BLaER1 (cell line): ENCODE measurements around the gene C6orf136.
A peak's percentile ranks its signal among the peaks of the same experiment; 100 is the strongest.

Experiments
- H3K27ac ChIP-seq: shearing (Covaris generic); formaldehyde crosslinking; 2 replicates; pipeline ENCODE4 v1.8.1; 2022
- H3K27me3 ChIP-seq: shearing (Covaris generic); formaldehyde crosslinking; 2 replicates; pipeline ENCODE4 v1.8.1; 2022
- H3K36me3 ChIP-seq: shearing (Covaris generic); formaldehyde crosslinking; 2 replicates; pipeline ENCODE4 v1.8.1; 2022
- H3K4me1 ChIP-seq: shearing (Covaris generic); formaldehyde crosslinking; 2 replicates; pipeline ENCODE4 v1.8.1; 2022
- H3K4me2 ChIP-seq: shearing (Covaris generic); formaldehyde crosslinking; 2 replicates; pipeline ENCODE4 v1.8.1; 2022
- H3K4me3 ChIP-seq: shearing (Covaris generic); formaldehyde crosslinking; 2 replicates; pipeline ENCODE4 v1.8.1; 2022
- H3K9ac ChIP-seq: shearing (Covaris generic); formaldehyde crosslinking; 2 replicates; pipeline ENCODE4 v1.8.1; 2022
- H3K9me3 ChIP-seq: shearing (Covaris generic); formaldehyde crosslinking; 2 replicates; pipeline ENCODE4 v1.8.1; 2022
- H4K20me1 ChIP-seq: shearing (Covaris generic); formaldehyde crosslinking; 2 replicates; pipeline ENCODE4 v1.8.1; 2022
- Cebpa-rat ChIP-seq: shearing (Covaris generic); IDR thresholded peaks from 2 replicates; pipeline ENCODE4 v1.8.1; 2022

C6orf136 gene

DNA sequence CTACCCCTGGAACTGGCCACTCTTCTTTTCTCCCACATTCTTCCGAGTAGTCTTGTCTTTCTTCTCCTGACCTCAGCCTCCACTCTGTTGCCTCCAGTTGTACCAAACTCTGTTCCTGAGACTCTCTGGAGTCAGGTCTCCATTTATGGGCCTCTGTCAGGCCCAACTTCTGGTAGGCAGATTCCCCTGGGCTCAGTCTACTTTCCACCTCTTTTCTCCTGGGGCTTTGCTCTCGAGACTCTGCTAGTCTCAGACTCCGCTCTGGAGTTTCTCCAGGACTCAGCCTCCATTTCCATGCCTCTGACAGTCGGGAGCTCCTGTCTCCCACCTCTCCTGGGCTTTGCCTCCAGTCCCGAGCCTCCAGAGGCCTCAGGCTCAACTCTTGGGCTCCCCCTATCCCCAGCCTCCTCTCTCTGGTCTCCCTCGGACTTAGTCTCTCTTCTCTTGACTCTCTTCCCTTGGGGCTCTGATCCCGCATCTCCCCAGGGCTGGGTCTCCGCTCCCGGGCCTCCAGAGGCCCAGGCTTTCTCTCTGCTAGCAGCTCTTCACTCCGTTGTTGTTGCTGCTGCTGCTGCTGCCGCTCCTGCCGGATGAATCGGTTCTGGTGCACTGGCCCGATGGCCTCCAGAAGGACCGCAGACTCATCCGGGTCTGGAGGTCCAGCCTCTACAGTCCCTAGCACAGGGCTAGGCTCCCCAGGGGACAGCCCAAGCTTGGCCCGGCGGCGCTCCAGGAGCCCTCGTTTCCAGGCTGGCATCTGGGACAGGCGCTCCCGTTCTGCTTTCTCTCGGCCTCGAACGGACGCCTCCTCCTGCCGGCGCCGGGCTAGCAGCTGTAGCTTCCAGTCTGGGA, 38.5 kb downstream of the C6orf136 start:
- no peak for TF ChIP-seq Cebpa-rat
- H3K27me3 ChIP-seq, result no peaks in the 10 kb centered on the region
- H4K20me1 ChIP-seq, result peaks cover 41% of the 10 kb centered on the region
- peak overlapping the region; percentile 86 for H3K4me2 ChIP-seq
- H3K36me3 ChIP-seq, result peaks cover 24% of the 10 kb centered on the region
- peak overlapping the region; percentile 100 for H3K9ac ChIP-seq
- no peaks in the 10 kb centered on the region for H3K9me3 ChIP-seq
- H3K4me3 ChIP-seq, result peak overlapping the region; percentile 91
- peaks cover 33% of the 10 kb centered on the region for H3K4me1 ChIP-seq
- peak overlapping the region; percentile 100 for H3K27ac ChIP-seq

DNA sequence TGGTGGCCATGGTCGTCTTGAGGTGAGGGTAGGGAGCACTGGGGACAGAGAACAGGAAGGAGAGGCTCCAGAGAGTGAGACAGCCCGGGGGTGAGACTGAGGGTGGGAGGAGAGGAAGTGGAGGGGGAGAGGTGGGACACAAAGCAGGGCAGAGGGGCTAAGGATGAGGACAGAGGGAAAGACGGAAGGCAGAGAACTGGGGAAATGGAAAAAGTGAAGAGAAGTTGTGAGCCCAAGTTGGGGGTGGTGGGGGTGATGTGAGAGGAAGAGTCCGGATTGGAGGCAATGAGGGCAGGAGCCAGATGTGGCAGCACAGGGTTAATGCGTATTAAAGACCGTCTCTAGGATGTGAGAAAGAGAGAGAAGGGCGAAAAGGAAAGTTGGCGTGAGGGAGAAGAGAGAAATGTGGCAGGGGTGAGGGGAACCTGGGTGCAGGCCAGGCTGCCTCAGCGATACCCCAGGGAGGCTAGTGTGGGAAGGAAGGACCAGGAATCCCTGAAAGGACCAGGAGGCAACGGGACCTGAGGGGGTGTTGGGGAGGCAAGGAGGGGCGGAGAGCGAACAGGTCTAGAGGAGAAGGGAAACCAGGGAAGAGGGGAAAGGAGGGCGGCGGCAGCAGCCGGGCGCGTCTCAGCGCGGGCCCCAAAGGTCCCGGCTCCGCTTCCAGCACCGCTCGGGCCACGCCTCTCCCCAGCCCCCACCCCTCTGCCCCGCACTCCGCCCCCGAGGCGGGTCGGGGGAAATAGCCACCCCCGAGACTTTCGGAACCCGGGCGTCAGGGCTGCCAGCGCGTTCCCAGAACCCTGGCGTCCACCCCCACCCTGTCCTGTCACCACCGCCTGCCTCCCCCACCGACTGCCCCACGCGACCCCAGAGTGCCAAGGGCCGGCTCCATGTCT, 39.3 kb downstream of the C6orf136 start, which contains the start of gene PPP1R18:
Gene PPP1R18, minus strand, starts transcription at position 637 of the 899 bp plus-strand sequence. Its CDS starts 627 bp downstream, at position 10.
- H3K36me3 ChIP-seq, result peaks cover 16% of the 10 kb centered on the region
- peaks cover 33% of the 10 kb centered on the region for H4K20me1 ChIP-seq
- H3K27ac ChIP-seq, result peak within 1 kb of the TSS; percentile 100
- no peaks in the 10 kb centered on the region for H3K27me3 ChIP-seq
- H3K9me3 ChIP-seq, result no peaks in the 10 kb centered on the region
- peaks cover 26% of the 10 kb centered on the region for H3K4me1 ChIP-seq
- TF ChIP-seq Cebpa-rat, result no peak
- peak within 1 kb of the TSS; percentile 91 for H3K4me3 ChIP-seq
- H3K9ac ChIP-seq, result peak within 1 kb of the TSS; percentile 100
- H3K4me2 ChIP-seq, result peak within 1 kb of the TSS; percentile 100

GRCh38 chr6:30686908-30687658, 40.1 kb downstream of the C6orf136 start:
- peak overlapping the region; percentile 100 for H3K4me2 ChIP-seq
- H3K27ac ChIP-seq, result peak overlapping the region; percentile 100
- H3K4me1 ChIP-seq, result peaks cover 30% of the 10 kb centered on the region

DNA sequence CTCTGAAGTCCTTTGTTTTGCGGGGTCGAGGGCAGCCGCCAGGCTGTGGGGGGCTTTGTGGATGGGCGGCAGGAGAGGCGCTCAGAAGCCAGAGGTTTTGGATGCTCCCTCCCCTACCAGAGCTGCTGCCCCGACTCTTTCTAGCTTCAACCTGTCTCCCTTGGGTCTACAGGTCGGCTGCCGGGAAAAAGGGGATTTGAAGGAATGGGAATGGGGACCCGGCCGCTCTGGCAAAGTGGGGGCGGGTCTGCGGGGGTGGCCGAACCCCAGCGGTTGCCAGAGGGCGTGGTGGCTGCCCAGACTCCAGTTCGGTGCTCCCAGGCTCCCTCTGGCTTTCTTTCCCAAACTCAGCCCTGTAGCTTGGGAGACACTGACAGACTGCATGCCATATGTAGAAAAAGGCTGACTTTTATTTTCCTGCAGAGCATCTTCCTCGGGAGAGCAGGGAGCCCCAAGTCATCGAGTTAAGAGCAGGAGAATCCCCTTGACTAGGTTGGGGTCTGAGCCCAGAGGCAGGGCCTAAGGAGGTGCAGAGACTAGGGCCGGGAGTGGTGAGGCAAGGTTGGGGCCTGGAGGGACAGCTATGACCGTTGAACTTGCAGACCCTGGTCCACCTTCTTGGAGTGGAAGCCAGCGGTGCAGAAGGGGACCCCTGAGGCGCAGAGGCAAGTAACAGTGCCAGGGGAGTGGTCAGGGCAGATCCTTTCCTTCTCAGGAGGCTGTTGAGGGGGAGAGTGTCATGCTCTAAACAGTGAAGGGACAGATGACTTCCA, 40.9 kb downstream of the C6orf136 start:
- Histone ChIP-seq H3K27me3 (no peaks in the 10 kb centered on the region), H3K9ac (peak overlapping the region; percentile 100), H4K20me1 (peaks cover 21% of the 10 kb centered on the region; the same call in 1 of the 2 replicates), H3K4me3 (peak overlapping the region; percentile 91), H3K27ac (peak overlapping the region; percentile 100), H3K36me3 (peaks cover 10% of the 10 kb centered on the region), H3K9me3 (no peaks in the 10 kb centered on the region), H3K4me1 (peaks cover 34% of the 10 kb centered on the region), H3K4me2 (peak overlapping the region; percentile 100)
- no peak for TF ChIP-seq Cebpa-rat

More at GRCh38 chr6:30686908-30687658, 40.1 kb downstream of the C6orf136 start:
- H3K4me3 ChIP-seq, result peak overlapping the region; percentile 91
- no peak for TF ChIP-seq Cebpa-rat
- H4K20me1 ChIP-seq, result peaks cover 24% of the 10 kb centered on the region
- peak overlapping the region; percentile 100 for H3K9ac ChIP-seq
- H3K9me3 ChIP-seq, result no peaks in the 10 kb centered on the region
- H3K36me3 ChIP-seq, result peaks cover 10% of the 10 kb centered on the region
- H3K27me3 ChIP-seq, result no peaks in the 10 kb centered on the region

DNA sequence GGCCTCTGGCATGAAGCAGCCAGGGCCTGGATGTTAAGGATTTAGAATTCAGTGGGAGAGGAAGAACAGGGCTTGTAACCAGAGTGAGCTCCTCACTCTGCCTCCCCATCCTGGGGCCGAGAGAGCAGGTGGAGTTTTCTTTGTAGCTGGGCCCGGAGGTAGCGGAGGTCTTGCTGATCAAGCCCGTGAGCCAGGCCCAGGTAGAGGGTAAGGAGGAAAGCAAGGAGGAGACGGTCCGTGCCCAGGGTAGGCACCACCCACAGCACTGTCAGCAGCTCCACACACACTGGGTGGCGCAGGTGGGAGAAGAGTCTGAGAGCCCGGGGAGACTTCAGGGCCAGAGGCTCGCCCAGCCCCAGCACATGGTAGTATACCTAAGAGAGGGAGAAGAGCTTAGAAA, 41.6 kb downstream of the C6orf136 start:
- Histone ChIP-seq H4K20me1 (peaks cover 15% of the 10 kb centered on the region; the same call in 1 of the 2 replicates), H3K4me3 (peak overlapping the region; percentile 91), H3K27me3 (no peaks in the 10 kb centered on the region)

GRCh38 chr6:30689022-30689865, 42.3 kb downstream of the C6orf136 start:
- peak overlapping the region; percentile 100 for H3K9ac ChIP-seq

More for the DNA sequence above, 41.6 kb downstream of the C6orf136 start:
- Histone ChIP-seq H3K36me3 (peaks cover 7% of the 10 kb centered on the region), H3K27ac (peak overlapping the region; percentile 100), H3K9ac (peak overlapping the region; percentile 100), H3K9me3 (no peaks in the 10 kb centered on the region), H3K4me2 (peak overlapping the region; percentile 100), H3K4me1 (peaks cover 34% of the 10 kb centered on the region)
- TF ChIP-seq Cebpa-rat, result no peak

GRCh38 chr6:30689985-30690384, 43.1 kb downstream of the C6orf136 start:
- Histone ChIP-seq H3K4me2 (peak overlapping the region; percentile 100), H3K4me3 (peak overlapping the region; percentile 91), H3K27ac (peak overlapping the region; percentile 100), H3K4me1 (peaks cover 34% of the 10 kb centered on the region), H3K27me3 (no peaks in the 10 kb centered on the region), H3K9ac (peak overlapping the region; percentile 100), H3K36me3 (peaks cover 3% of the 10 kb centered on the region; the same call in 1 of the 2 replicates), H3K9me3 (no peaks in the 10 kb centered on the region), H4K20me1 (peaks cover 7% of the 10 kb centered on the region; the same call in 1 of the 2 replicates)
- no peak for TF ChIP-seq Cebpa-rat

More at GRCh38 chr6:30689022-30689865, 42.3 kb downstream of the C6orf136 start:
- H3K4me3 ChIP-seq, result peak overlapping the region; percentile 91
- H3K36me3 ChIP-seq, result peaks cover 4% of the 10 kb centered on the region
- H4K20me1 ChIP-seq, result peaks cover 11% of the 10 kb centered on the region; the same call in 1 of the 2 replicates
- TF ChIP-seq Cebpa-rat, result no peak
- peak overlapping the region; percentile 100 for H3K27ac ChIP-seq
- H3K4me1 ChIP-seq, result peaks cover 34% of the 10 kb centered on the region
- H3K9me3 ChIP-seq, result no peaks in the 10 kb centered on the region
- H3K27me3 ChIP-seq, result no peaks in the 10 kb centered on the region
- H3K4me2 ChIP-seq, result peak overlapping the region; percentile 100
